ENCODE data around the gene TAF1C.
"Not testable (repeated sequence)": the region's sequence is repeated elsewhere in the genome, so short reads cannot be mapped to it uniquely, and the experiment has no call there.

Gene TAF1C

DNA sequence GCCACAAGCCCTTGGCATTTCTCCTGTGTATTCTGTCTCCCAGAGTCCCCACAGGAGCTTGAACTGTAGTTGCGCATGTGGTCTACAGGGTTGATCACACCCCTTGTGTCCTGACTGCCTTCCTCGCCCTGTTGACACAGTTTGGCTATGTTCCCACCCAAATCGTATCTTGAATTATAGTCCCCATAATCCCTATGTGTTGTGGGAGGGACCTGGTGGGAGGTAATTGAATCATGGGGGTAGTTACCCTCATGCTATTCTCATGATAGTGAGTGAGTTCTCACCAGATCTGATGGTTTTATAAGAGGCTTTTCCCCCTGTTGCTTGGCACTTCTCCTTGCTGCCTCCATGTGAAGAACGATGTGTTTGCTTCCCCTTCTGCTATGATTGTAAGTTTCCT lies 25.3 kb upstream of the TAF1C start:
- no peak for DNase-seq (ENCODE audit: low read depth in 2 of 2)

DNA sequence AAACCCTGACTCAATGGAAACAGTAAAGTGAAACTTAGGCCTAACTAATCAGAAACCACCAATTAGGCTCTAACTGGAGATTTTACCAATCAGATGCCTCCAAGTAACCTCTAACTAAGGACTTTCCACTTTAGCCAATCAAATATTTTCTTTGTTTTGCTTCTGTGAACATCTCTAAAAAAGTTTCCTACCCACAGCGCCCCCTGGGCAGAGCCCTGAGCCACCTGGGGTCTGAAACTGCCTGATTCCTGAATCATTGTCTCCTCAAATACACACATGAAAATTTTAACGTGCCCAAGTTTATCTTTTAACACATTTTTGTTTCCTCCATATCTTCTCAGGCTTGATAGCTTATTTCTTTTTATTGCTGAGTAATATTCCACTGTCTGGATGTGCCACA lies 23.1 kb upstream of the TAF1C start:
- DNase-seq (ENCODE audit: low read depth in 2 of 2) = no peak

DNA sequence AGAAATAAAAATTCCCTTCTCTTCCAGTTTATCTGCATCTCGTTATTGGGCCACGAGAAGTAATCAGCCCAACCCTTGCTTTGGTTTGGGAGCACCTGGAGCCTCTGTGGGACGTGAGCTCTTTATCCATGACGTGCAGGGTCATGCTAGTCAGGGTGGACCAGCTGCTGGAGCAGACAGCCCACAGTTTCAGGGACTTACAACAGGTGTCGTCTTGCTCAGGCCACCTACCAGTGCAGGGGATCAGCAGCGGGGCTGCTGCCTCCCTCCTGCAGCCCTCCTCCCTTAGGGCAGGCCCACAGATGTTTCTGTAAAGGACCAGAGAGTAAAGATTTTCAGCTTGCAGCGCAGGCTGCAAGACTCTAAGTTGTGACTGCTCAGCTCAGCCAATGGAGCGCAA lies 21.0 kb upstream of the TAF1C start:
- DNase-seq (ENCODE audit: low read depth in 2 of 2) = no peak

DNA sequence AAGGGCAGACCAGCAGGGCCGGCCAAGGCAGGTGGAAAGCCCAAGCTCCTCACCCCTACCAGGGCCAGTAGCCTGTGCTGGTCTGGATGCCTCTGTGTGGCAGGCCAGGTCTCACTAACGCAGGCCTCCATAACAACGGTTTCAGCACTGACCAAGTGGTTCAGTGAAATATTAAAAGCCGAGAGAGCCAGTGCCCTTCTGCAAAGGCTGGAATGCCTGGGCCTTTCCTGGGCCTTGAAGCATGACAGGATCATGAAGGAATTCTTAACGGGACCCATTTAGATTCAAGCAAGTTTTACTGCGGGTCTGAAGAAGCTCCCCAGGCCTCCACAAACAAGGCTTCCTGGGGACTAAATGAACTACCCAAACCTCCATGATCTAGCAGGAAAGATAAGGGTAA lies 20.4 kb upstream of the TAF1C start:
- no peak for DNase-seq (ENCODE audit: low read depth in 2 of 2)

DNA sequence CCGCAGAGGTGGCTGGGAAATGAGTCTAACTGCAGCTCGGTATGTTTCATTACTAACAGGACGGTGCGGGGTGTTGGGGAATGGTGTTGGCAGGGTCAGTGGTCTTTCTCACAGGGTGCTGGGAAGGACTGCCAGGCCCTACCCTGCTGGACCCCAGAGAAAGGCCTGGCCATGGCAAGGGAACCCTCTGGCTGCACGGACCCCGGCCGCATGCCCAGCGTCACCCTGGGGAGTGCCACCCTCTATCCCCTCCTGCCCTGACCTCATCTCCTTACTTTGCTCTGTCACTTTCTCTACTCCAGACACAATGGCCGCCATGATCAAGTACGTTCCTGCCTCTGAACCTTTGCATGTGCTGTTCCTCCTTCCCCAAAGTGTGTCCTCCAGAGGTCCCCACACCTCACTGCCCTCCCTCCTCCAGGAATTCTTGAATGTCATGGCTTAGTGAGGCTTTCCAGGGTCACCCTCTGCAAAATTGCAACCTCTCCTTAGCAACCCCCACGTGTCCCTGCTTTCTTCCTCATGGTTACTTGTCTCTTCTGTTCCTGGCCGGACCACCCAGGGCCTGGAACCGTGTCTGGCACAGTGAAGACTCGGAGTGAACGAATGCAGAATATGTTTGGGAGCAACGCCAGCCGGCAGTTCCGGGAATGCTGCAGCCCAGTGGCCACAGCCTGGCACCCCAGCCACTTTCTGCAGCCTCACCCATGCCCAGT lies 19.3 kb upstream of the TAF1C start:
- no peak for DNase-seq (ENCODE audit: low read depth in 2 of 2)

DNA sequence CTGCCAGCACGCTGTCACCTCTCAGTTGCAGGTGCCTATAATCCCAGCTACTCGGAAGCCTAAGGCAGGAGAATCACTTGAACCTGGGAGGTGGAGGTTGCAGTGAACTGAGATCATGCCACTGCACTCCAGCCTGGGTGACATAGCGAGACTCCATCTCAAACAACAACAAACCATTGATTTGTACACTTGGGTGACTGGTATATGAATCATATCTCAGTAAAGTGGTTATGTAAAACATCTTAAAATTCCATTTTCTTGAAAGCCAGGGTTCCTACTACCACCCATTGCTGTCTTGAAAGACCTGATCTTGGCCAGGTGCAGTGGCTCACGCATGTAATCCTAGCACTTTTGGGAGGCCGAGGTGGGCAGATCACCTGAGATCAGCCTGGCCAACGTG lies 18.3 kb upstream of the TAF1C start:
- DNase-seq (ENCODE audit: low read depth in 2 of 2) = not testable (repeated sequence)

DNA sequence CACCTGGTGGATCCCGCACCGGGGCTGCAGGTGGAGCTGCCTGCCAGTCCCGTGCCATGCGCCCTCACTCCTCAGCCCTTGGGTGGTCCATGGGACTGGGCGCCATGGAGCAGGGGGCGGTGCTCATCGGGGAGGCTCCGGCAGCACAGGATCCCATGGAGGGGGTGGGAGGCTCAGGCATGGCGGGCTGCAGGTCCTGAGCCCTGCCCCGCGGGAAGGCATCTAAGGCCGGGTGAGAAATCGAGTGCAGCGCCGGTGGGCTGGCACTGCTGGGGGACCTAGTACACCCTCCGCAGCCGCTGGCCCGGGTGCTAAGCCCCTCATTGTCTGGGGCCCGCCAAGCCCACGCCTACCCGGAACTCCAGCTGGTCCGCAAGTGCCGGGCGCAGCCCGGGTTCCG lies 17.7 kb upstream of the TAF1C start:
- DNase-seq (ENCODE audit: low read depth in 2 of 2) = not testable (repeated sequence)

DNA sequence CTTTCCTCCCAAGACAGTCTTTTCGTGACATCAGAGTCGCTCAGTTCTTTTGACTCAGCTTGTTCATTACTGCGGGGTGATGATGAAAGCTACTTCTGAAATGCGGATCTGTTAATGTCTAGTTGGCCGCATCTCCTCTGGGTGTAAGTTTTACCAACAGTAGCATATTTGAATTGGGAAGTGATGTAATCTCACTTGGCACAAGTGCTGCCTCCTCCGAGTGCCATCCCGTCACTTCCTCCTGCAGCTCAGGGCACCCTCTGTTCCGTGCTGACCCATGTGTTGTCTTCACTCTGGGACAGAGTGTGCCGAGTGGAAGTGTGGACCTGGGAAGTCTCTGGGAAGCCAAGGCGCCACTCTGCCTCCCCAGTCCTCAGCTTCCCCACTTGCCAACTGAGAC lies 13.0 kb upstream of the TAF1C start:
- no peak for DNase-seq (ENCODE audit: low read depth in 2 of 2)

DNA sequence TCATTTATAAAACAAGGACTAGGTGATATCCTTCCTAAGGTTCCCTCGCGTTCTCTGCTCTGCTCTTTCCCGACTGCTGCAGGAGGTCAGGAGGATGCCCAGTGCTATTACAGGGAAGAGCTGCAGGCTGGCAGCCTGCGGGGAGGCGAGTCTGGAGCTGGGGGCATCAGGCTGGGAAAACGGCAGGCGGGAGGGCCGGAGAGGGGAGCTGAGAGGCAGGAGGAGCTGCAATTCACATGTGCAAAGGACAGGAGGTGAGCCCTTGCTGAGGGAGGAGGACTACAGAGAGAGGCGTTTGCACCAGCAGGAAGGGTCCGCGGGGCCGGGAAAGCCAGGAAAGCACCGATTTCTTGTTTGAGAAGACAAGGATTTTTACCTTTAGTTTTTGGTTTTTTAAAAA lies 12.2 kb upstream of the TAF1C start:
- no peak for DNase-seq (ENCODE audit: low read depth in 2 of 2)

DNA sequence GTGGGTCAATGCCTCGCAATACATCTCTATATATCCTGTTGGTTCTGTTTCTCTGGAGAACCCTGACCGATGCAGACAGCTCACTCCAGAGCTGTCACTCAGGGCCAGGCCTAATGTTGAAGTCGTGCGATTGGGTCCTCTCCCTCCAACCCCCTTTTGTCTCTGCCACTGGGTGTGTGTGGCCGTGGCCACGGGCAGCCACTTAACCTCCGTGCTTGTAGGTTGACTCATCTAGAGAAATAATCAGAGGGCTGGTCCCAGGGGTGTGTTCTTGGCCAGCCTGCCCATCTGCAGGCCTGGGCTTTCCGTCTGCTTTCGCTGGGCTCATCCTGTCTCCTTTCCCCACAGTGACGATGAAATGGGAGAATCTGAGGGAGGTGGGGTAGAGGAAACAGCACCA lies 11.5 kb upstream of the TAF1C start:
- DNase-seq (ENCODE audit: low read depth in 2 of 2) = no peak

DNA sequence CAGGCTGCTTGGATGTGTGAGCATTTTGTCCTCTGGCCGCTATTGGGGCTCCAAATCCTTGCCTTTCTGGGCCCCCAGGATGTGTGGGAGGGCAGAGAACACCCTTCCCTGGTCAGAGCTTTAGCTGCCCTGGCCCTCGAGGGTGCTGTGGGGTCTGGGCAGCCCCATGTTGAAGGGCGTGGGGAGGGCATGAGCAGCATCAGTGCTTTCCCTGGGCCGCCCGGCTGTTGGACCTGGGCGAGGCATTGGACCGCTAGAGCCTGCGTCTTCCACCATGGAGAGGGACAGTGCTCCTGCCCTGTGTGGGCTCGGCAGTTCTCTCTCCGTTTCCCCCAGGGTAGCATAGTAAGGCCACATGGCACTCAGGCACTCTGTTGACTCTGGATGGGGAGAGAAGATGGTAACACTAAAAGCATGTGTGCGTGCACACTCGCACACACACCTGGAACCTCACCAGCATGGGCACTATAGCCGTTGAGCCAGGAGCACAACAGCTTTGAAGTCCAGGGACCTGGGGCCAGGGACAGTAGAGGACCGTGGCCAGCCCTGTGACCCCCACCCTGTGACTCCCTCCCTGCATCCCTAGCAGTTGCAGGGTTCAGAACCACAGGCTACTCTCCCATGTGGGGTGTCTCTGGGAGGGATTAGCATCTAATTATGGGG lies 10.7 kb upstream of the TAF1C start:
- DNase-seq (ENCODE audit: low read depth in 2 of 2) = no peak

DNA sequence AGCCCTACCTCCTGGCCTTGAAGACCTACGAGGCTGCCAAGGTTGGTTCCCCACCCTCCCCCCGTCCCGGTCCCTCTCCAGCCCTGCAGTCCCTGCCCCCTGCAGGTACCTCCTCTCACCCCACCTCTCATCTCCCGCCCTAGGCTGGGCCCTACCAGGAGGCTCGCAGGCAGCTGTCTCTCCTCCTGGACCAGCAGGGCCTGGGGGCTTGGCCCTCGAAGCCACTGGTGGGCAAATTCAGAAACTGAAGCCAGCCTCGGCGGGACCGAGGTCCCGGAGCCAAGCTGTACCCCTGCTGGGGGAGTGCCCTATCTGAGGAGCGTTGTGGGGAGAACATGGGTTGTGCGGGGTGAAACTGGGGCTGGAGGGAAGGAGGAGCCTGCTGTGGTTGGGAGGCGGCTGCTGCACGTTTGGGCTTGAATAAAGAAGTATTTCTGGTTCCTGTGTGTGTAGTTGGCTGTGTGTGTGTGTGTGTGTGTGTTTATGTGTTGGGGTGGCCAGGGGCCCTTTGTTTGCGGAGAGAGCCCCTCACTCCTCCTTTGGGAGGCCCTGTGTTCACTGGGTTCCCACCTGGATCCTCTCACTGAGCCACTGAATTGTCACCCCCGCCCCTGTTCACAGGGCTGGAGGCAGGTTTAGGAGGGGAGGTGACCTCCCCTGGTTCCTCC lies 10.0 kb upstream of the TAF1C start:
- no peak for DNase-seq (ENCODE audit: low read depth in 2 of 2)

DNA sequence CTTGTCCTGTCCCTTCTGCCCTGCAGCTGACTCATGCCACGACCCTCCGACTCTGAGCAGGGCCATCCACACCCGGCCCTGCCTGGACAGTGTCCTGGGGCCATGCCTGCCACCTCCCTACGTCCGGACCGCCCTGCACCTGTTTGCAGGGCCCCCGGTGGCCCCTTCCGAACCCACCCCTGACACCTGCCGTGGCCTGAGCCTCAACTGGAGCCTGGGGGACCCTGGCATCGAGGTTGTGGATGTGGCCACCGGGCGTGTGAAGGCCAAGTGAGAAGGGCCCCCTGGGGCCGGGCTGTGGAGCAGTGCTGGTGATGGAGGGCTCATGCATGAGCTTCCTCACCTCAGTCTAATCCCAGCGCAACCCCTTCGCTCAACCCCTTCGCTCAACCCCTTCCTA lies 9.2 kb upstream of the TAF1C start:
- DNase-seq (ENCODE audit: low read depth in 2 of 2) = no peak

DNA sequence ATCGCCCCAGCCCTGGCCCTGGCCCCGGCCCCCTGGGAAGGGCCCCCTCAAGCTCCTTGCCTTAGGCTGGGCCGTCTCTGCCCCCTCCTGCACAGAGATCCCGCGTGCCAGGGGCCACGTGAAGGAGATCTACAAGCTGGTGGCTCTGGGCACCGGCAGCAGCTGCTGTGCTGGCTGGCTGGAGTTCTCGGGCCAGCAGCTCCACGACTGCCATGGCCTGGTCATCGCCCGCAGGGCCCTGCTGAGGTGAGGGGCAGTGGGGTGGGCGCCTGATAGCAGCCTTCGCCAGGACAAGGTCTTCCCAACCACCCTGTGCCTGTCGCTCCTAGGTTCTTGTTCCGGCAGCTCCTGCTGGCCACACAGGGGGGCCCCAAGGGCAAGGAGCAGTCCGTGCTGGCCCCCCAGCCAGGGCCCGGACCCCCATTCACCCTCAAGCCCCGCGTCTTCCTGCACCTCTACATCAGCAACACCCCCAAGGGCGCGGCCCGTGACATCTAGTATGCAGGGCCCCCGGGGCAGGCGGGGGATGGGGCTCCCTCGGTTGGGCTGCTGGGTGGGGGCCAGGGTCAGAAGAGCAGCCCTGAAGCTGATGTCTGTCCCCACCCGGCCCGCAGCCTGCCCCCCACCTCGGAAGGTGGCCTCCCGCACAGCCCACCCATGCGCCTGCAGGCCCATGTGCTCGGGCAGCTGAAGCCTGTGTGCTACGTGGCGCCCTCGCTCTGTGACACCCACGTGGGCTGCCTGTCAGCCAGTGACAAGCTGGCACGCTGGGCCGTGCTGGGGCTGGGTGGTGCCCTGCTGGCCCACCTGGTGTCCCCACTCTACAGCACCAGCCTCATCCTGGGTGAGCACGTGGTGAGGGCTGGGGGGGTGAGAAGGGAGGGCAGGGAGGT lies 8.6 kb upstream of the TAF1C start:
- DNase-seq (ENCODE audit: low read depth in 2 of 2) = no peak

DNA sequence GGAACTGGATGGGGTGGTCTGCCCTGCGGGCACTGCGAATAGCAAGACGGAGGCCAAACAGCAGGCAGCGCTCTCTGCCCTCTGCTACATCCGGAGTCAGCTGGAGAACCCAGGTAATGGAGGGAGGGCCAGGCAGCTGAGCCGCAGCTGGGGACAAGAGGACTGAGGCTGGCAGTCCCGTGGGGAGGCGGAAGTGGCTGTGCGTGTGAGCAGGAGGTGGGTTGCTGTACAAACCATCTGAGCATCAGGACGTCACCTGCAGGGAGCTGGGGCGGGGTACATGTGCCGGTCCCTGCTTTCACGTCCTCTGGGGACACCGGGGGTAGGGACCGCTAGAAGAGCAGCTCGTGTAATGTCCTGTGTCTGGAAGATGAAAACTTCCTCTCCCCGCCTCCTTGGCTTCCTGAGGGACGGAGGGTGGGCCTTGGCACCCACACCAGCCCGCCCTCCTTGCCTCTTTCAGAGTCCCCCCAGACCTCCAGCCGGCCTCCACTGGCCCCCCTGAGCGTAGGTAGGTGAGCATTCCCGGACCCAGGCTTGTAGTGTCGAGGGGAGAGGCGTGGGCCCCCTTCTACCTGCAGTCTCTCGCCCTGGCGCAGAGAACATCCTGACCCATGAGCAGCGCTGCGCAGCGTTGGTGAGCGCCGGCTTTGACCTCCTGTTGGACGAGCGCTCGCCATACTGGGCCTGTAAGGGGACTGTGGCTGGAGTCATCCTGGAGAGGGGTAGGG lies 7.8 kb upstream of the TAF1C start:
- no peak for DNase-seq (ENCODE audit: low read depth in 2 of 2)

DNA sequence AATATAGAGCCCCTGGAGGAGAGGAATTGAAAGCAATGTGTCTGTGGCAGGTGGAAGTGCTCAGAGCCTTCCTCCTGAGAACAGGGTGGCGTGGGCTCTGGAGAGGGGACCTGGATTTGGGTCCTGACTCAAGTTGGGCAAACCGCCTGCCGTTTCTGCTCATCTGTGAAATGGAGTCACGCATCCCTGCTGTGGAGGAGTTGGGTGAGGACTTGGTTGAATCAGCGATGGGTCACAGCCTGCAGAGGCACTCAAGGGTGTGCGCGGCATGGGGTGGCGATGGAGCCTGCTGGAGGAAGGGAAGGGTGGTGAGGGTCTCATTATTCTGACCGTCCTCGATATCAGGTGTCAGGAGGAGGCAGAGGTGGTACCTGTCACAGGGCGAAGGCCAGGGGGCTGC lies 7.2 kb upstream of the TAF1C start:
- no peak for DNase-seq (ENCODE audit: low read depth in 2 of 2)

DNA sequence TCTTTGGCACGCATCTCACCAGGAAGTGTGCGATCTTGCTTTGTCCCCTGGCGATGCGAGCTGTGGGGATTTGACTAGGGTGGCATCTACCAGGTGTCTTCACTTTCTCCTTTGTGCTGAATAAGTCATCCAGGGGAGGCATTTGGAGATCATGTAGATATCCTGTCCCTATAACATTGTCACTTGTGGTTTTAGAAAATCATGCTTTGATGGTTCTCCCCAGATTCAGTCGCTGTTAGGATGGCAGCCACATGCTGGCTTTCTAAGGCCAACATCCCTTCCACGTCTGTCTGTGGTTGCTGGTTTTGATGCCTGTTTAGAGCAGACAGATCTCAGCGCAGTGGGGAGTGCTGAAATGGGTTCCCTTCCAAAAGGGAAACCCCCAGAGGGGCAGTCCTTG lies 6.6 kb upstream of the TAF1C start:
- no peak for DNase-seq (ENCODE audit: low read depth in 2 of 2)

DNA sequence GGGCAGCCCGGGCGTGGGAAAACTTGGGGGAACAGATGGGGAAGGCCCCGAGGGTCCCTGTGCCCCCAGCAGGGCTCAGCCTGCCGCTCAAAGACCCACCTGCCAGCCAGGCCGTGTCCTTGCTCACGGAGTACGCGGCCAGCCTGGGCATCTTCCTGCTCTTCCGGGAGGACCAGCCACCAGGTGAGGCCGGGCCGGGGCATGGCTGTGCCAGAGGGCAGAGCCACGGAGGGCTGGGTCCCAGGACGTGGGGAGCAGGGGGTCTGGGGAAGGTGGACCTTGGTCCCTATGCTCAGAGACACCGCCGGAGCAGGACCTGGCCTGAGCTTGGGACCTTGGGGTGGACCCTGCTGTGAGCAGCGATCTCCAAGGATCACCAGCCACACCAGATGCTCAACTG lies 4.6 kb upstream of the TAF1C start:
- no peak for DNase-seq (ENCODE audit: low read depth in 2 of 2)

DNA sequence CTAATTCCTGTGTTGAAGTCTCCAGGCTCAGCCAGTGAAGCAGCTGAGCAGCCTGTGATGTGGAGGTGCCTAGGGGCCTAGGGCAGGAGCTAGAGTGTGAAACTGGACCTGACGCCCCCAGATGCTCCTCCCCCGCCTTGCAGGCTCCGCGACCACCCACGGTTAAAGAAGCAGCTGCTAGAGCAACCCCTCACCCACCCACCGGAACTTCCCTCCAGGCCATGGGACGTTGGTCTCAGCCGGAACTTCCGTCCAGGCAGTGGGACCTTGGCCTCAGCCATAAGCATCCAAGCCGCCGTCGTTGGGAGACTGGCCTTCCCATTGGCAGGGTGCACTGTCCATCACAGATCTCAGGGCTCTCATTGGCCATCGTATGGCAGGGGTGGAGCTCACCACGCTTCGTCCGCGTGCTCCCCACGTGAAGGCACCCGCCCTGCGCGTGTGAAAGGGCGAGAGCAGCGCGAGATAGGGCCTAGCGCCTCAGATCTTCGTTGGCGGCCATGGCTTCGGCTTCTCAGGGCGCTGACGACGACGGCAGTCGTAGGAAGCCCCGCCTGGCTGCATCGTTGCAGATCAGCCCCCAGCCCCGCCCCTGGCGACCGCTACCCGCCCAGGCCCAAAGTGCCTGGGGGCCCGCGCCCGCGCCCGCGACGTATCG lies 4.0 kb upstream of the TAF1C start, which contains the start of gene ADAD2:
Gene ADAD2 (plus strand): TSS at position 427 of the 658 bp plus-strand sequence. CDS start 74 bp downstream, at position 501.
- no peak for DNase-seq (ENCODE audit: low read depth in 2 of 2)

DNA sequence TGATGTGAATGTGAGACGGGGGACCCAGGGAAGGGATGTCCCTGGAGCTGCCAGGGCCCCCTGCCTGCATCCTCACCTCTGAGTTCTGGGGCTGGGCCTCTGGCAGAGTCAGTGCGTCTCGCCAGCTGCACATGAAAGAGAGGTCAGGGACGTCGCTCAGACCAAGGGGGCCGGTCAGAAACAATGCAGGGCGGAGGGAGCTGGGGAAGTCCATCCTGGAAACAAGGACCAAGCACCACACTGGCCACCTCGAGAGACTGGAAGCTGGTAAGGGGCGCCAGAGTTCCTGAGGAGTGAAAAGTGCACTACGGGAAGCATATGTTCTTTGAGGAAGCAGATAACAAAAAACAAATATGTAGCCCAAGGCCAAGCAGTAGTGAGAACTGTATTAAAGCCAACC lies 2.1 kb downstream of the TAF1C start:
- DNase-seq (ENCODE audit: low read depth in 2 of 2) = no peak
